OCI-LY7 (cell line): Measurements from ENCODE around the gene SLC16A8. TPM values are rescaled to one million over a fixed set of nuclear protein-coding genes. Genes with fewer than 3 reads are reported as not detected.
"Not testable (repeated sequence)": the region's sequence is repeated elsewhere in the genome, so short reads cannot be mapped to it uniquely, and the experiment has no call there.

Source experiments
- BruUV-seq: library from RNA; stranded (reverse); fragments of 400-500 nt; replicated peaks from 2 replicates; lab custom pipeline; 2021; lab: Mats Ljungman, UMichigan
- CTCF ChIA-PET: fragments of 300-600 bp; sonication (Branson Sonifier 250); formaldehyde crosslinking; loops from one replicate; lab custom pipeline; 2022; ENCODE audit warnings: antibody characterized with exemption; ENCODE audit not compliant: unreplicated experiment; lab: Charles Lee
- POLR2A ChIA-PET: fragments of 300-600 bp; sonication (Branson Sonifier 250); formaldehyde crosslinking; loops from one replicate; lab custom pipeline; 2022; ENCODE audit warnings: antibody characterized with exemption; lab: Charles Lee
- DNase-seq: peaks from one replicate; pipeline ENCODE4 v3.0.0-alpha.2; 2015; ENCODE audit warnings: low spot score
- H2AFZ ChIP-seq: fragments of 200-600 bp; sonication (generic), shearing (Covaris generic); 2 replicates; pipeline ENCODE4 v1.6.1; 2014; ENCODE audit warnings: mild to moderate bottlenecking, antibody characterized with exemption, low read length, moderate library complexity
- H3K27ac ChIP-seq: fragments of 200-600 bp; sonication (generic); 2 replicates; pipeline ENCODE4 v1.5.1; 2014; ENCODE audit warnings: mixed run types, low read depth, mild to moderate bottlenecking, moderate library complexity, low read length, inconsistent platforms; ENCODE audit not compliant: poor library complexity, severe bottlenecking
- H3K36me3 ChIP-seq: fragments of 200-600 bp; sonication (generic); 2 replicates; pipeline ENCODE4 v1.6.1; 2014; ENCODE audit warnings: mild to moderate bottlenecking, antibody characterized with exemption, low read length, moderate library complexity, mixed read lengths; ENCODE audit not compliant: insufficient read depth
- H3K4me1 ChIP-seq: fragments of 200-600 bp; sonication (generic); 2 replicates; pipeline ENCODE4 v1.5.1; 2014; ENCODE audit warnings: mild to moderate bottlenecking, low read length; ENCODE audit not compliant: insufficient read depth, poor library complexity, severe bottlenecking
- H3K4me2 ChIP-seq: fragments of 200-600 bp; sonication (generic); 2 replicates; pipeline ENCODE4 v1.6.1; 2014; ENCODE audit warnings: mild to moderate bottlenecking, low read length
- H3K4me3 ChIP-seq: fragments of 200-600 bp; sonication (generic); 2 replicates; pipeline ENCODE4 v1.5.1; 2014; ENCODE audit warnings: mild to moderate bottlenecking, low read depth, low read length; ENCODE audit not compliant: poor library complexity, severe bottlenecking
- H3K79me2 ChIP-seq: fragments of 200-600 bp; sonication (generic); 2 replicates; pipeline ENCODE4 v1.6.1; 2016; ENCODE audit warnings: low read depth, mild to moderate bottlenecking, low read length, moderate library complexity, mixed read lengths; ENCODE audit not compliant: insufficient read depth
- H3K9me2 ChIP-seq: fragments of 200-600 bp; sonication (generic); 2 replicates; pipeline ENCODE4 v1.6.1; 2016; ENCODE audit warnings: mild to moderate bottlenecking, low read length, mixed read lengths; ENCODE audit not compliant: insufficient read depth
- H3K9me3 ChIP-seq: fragments of 200-600 bp; sonication (generic); 2 replicates; pipeline ENCODE4 v1.6.1; 2014; ENCODE audit warnings: mild to moderate bottlenecking, mixed run types, low read length, mixed read lengths
- H4K20me1 ChIP-seq: fragments of 200-600 bp; sonication (generic); 2 replicates; pipeline ENCODE4 v1.6.1; 2014; ENCODE audit warnings: mild to moderate bottlenecking, antibody characterized with exemption, low read length, moderate library complexity, mixed read lengths; ENCODE audit not compliant: insufficient read depth
- CTCF ChIP-seq: fragments of 200-600 bp; sonication (generic); conservative IDR thresholded peaks from 2 replicates; pipeline ENCODE4 v1.5.1; 2014; ENCODE audit warnings: mild to moderate bottlenecking, antibody characterized with exemption, low read length, moderate library complexity, mixed read lengths
- EZH2phosphoT487 ChIP-seq: fragments of 200-600 bp; sonication (generic); IDR thresholded peaks from 2 replicates; pipeline ENCODE4 v1.6.1; 2018; ENCODE audit warnings: low read depth, borderline replicate concordance, mild to moderate bottlenecking, mixed run types, antibody characterized with exemption, low read length, moderate library complexity, mixed read lengths
- intact Hi-C: fragments of 100-400 bp; cut with micrococcal nuclease; formaldehyde crosslinking; loops from one replicate; pipeline ENCODE4 v1.10.0; 2022; ENCODE audit not compliant: unreplicated experiment
- total RNA-seq, 2 experiments: library from RNA; depleted of rRNA in 1 of 2; stranded (reverse); fragments of >200 nt in 1 of 2; shearing (Covaris generic) in 1 of 2; gene quantifications; 2 replicates each; pipeline ENCODE4 v1.2.3, GENCODE V29; 2014 to 2022

Gene SLC16A8
- total RNA-seq, 2 experiments from 2014 or later: not detected

- Histone ChIP-seq H2AFZ (no peak overlapping the region), H3K4me3 (no peak overlapping the region), H3K9me2 (no peaks in the 10 kb centered on the region), H4K20me1 (no peaks in the 10 kb centered on the region), H3K36me3 (no peaks in the 10 kb centered on the region), H3K4me2 (no peak overlapping the region), H3K4me1 (peaks cover 14% of the 10 kb centered on the region), H3K27ac (no peak overlapping the region), H3K9me3 (no peaks in the 10 kb centered on the region), H3K79me2 (no peaks in the 10 kb centered on the region)
- no TSS peak for BruUV-seq
- ChIA-PET CTCF (interaction anchor here (0.9 kb wide), 1 partner anchor 14 kb away, joined by 3 read pairs; no protein-coding TSS in a partner anchor), POLR2A (no interaction called here)
- DNase-seq: no peak
- intact Hi-C loops: no loop called here
- no peak for TF ChIP-seq EZH2phosphoT487
Observed at GRCh38 chr22:38038426-38038825, 45.6 kb downstream of the SLC16A8 start.

DNA sequence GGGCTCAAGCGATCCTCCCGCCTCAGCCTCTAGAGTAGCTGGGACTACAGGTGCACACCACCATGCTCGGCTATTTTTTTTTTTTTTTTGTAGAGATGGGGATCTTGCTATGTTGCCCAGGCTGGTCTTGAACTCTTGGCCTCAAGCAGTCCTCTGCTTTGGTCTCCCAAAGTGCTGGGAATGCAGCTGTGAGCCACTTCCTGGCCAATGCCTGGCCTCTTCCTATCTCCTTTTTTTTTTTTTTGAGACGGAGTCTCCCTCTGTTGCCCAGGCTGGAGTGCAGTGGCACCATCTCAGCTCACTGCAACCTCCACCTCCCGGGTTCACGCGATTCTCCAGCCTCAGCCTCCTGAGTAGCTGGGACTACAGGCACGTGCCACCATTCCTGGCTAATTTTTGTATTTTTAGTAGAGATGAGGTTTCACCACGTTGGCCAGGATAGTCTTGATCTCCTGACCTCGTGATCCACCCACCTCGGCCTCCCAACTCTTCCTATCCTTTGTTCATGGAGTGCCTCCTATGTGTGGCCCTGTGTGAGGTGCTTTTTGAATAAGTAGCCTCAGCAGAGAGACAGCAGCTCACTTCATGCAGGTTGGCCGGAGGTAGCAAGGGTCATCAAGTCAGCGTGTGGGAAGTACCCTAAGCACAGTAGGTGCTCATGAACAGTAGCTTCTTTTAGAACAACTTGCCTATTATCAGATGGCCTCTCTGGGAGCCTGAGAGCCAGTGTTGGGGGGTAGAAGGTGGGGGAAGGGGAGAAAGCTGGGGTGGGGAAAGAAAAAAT is 46.4 kb downstream of the SLC16A8 start:
- H4K20me1 ChIP-seq, H3K9me2 ChIP-seq, H3K79me2 ChIP-seq, H3K27ac ChIP-seq, H3K4me2 ChIP-seq, BruUV-seq, H3K36me3 ChIP-seq, H2AFZ ChIP-seq, DNase-seq, intact Hi-C loops, H3K9me3 ChIP-seq, H3K4me3 ChIP-seq: not testable (repeated sequence)
- CTCF ChIA-PET: interaction anchor here (0.9 kb wide), 1 partner anchor 15 kb away, joined by 3 read pairs; no protein-coding TSS in a partner anchor
- peaks cover 14% of the 10 kb centered on the region for H3K4me1 ChIP-seq
- POLR2A ChIA-PET: interaction anchor here (0.7 kb wide), 1 partner anchor 114 kb away, joined by 3 read pairs; no protein-coding TSS in a partner anchor

GRCh38 chr22:38036392-38037062 is 47.5 kb downstream of the SLC16A8 start:
- CTCF ChIA-PET: no interaction called here
- TF ChIP-seq EZH2phosphoT487 (no peak), CTCF (no peak)
- H3K9me3 ChIP-seq: no peaks in the 10 kb centered on the region
- no peaks in the 10 kb centered on the region for H3K36me3 ChIP-seq
- H3K4me1 ChIP-seq: peaks cover 14% of the 10 kb centered on the region
- BruUV-seq: no TSS peak
- POLR2A ChIA-PET: no interaction called here
- no peaks in the 10 kb centered on the region for H4K20me1 ChIP-seq
- H3K4me3 ChIP-seq: no peak overlapping the region
- H3K4me2 ChIP-seq: no peak overlapping the region
- DNase-seq: no peak
- no peaks in the 10 kb centered on the region for H3K9me2 ChIP-seq
- no peaks in the 10 kb centered on the region for H3K79me2 ChIP-seq
- H2AFZ ChIP-seq: no peak overlapping the region
- H3K27ac ChIP-seq: no peak overlapping the region
- intact Hi-C loops: no loop called here
